Type B pancreatic cell (in vitro differentiated cells): ENCODE data around the gene STK32B. TPM values are rescaled to one million over a fixed set of nuclear protein-coding genes. Genes with fewer than 3 reads are reported as not detected.

Source experiments
- DNase-seq: peaks from one replicate; pipeline ENCODE4 v3.0.0; 2021; ENCODE audit warnings: mixed read lengths; ENCODE audit not compliant: unreplicated experiment; ENCODE audit errors: extremely low spot score
- H3K27ac Mint-ChIP-seq: 2 replicates; pipeline ENCODE4 v1.8.0; 2021; ENCODE audit warnings: mild to moderate bottlenecking, mixed read lengths
- H3K27me3 Mint-ChIP-seq: 2 replicates; pipeline ENCODE4 v1.8.0; 2021; ENCODE audit warnings: mixed read lengths
- H3K36me3 Mint-ChIP-seq: 2 replicates; pipeline ENCODE4 v1.8.0; 2021; ENCODE audit warnings: mixed read lengths
- H3K4me1 Mint-ChIP-seq: one replicate; pipeline ENCODE4 v1.8.0; 2021; ENCODE audit warnings: mixed read lengths; ENCODE audit not compliant: unreplicated experiment
- H3K4me3 Mint-ChIP-seq: 2 replicates; pipeline ENCODE4 v1.8.0; 2021; ENCODE audit warnings: mild to moderate bottlenecking, mixed read lengths
- H3K9me3 Mint-ChIP-seq: 2 replicates; pipeline ENCODE4 v1.8.0; 2021; ENCODE audit warnings: mixed read lengths
- total RNA-seq: library from RNA; stranded (reverse); gene quantifications from 2 replicates; pipeline ENCODE4 v1.2.1, GENCODE V29; 2021; ENCODE audit warnings: low replicate concordance
- TF ChIP-seq, protein P1 (sequence below): fragments of 200-600 bp; sonication (generic); conservative IDR thresholded peaks from 2 replicates; pipeline ENCODE4 v1.5.0; 2021; ENCODE audit warnings: antibody characterized with exemption, mild to moderate bottlenecking

STK32B gene
- total RNA-seq, 1 donor from 2014 or later = 3.0 TPM

DNA sequence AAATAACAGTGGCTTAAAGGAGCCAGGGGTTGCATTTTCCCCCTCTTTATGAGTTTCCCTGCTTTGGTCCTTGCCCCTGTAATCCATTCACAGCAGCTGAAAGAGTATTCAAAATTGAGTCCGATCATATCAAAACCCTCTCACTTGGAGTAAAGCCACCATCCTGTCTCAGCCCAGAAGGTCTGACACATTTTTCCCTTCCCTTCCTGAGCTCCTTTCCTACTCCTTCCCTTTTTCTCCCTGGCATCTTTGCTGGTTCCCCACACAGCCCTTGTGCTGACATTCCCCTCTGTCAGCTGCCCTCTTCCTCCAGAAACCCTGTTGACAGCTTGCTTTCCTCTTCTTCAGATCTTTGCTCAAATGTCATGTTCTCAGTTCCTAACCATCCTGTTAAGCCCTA is 361.5 kb downstream of the STK32B start:
- Mint-ChIP-seq H3K27me3 (peaks cover 17% of the 10 kb centered on the region), H3K9me3 (peaks cover 11% of the 10 kb centered on the region), H3K36me3 (no peaks in the 10 kb centered on the region), H3K27ac (no peak overlapping the region), H3K4me3 (no peak overlapping the region), H3K4me1 (no peaks in the 10 kb centered on the region)
- TF ChIP-seq, protein P1, sequence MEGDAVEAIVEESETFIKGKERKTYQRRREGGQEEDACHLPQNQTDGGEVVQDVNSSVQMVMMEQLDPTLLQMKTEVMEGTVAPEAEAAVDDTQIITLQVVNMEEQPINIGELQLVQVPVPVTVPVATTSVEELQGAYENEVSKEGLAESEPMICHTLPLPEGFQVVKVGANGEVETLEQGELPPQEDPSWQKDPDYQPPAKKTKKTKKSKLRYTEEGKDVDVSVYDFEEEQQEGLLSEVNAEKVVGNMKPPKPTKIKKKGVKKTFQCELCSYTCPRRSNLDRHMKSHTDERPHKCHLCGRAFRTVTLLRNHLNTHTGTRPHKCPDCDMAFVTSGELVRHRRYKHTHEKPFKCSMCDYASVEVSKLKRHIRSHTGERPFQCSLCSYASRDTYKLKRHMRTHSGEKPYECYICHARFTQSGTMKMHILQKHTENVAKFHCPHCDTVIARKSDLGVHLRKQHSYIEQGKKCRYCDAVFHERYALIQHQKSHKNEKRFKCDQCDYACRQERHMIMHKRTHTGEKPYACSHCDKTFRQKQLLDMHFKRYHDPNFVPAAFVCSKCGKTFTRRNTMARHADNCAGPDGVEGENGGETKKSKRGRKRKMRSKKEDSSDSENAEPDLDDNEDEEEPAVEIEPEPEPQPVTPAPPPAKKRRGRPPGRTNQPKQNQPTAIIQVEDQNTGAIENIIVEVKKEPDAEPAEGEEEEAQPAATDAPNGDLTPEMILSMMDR = no peak
- peak; percentile 2 for DNase-seq

DNA sequence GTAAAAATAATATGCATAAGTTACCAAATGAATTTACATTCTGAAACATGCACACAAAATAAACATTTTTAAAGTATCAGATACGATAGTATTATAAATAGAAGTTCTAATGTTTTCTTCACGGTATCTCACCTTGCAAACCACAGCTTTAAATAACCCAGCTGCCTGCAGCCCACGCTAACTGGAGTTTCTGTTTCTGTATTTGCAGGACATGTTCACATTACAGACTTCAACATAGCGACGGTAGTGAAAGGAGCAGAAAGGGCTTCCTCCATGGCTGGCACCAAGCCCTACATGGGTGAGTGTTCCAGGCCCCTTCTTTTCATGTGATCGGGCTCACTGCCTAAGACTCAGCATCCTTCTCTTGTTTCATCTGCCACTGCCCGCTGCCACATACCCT is 365.4 kb downstream of the STK32B start:
- H3K4me3 Mint-ChIP-seq = no peak overlapping the region
- DNase-seq = no peak
- no peak overlapping the region for H3K27ac Mint-ChIP-seq
- peaks cover 28% of the 10 kb centered on the region for H3K27me3 Mint-ChIP-seq
- TF ChIP-seq, protein P1 = no peak
- H3K36me3 Mint-ChIP-seq = no peaks in the 10 kb centered on the region
- H3K4me1 Mint-ChIP-seq = no peaks in the 10 kb centered on the region
- peaks cover 11% of the 10 kb centered on the region for H3K9me3 Mint-ChIP-seq

DNA sequence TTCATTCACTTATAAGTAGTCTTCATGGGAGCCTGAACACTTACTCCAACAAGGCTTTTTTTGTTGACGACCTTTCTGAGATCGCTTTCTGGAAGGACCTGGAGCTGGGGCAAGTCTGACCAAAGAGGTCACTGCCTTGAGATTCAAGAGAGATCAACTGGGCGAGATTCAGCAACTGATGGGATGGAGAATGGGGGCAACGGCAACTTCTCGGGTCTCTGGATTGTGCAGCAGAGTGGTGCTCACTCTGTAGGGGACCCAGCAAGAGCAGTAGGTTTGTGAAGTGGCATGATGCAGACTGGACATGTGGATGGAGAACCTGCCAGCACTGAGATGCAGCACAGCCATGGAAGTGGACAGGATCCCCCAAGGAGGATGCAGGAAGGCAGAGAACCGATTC is 369.0 kb downstream of the STK32B start:
- TF ChIP-seq, protein P1 = no peak
- H3K4me3 Mint-ChIP-seq = no peak overlapping the region
- H3K9me3 Mint-ChIP-seq = peaks cover 11% of the 10 kb centered on the region
- H3K4me1 Mint-ChIP-seq = no peaks in the 10 kb centered on the region
- H3K27me3 Mint-ChIP-seq = peaks cover 31% of the 10 kb centered on the region
- no peak overlapping the region for H3K27ac Mint-ChIP-seq
- no peaks in the 10 kb centered on the region for H3K36me3 Mint-ChIP-seq
- no peak for DNase-seq

DNA sequence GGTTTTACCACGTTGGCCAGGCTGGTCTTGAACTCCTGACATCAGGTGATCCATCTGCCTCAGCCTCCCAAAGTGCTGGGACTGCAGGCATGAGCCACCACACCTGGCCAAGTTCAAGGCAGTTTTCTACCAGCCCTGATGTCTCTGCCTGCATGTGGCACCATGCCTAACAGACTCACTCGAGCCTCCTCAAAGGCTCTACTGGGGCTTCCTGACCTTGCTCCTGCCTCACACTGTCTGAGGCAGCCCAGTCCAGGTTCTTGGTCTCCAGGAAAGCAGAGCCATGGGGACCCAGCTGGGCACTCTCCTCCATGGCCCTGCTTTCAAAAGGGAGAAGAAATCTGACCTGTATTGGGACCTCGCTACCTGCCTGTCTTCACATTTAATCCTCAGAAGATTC is 370.1 kb downstream of the STK32B start:
- Mint-ChIP-seq H3K27ac (no peak overlapping the region), H3K9me3 (peaks cover 7% of the 10 kb centered on the region), H3K27me3 (peaks cover 23% of the 10 kb centered on the region), H3K4me3 (no peak overlapping the region), H3K4me1 (no peaks in the 10 kb centered on the region), H3K36me3 (no peaks in the 10 kb centered on the region)
- no peak for DNase-seq
- TF ChIP-seq, protein P1 = no peak

DNA sequence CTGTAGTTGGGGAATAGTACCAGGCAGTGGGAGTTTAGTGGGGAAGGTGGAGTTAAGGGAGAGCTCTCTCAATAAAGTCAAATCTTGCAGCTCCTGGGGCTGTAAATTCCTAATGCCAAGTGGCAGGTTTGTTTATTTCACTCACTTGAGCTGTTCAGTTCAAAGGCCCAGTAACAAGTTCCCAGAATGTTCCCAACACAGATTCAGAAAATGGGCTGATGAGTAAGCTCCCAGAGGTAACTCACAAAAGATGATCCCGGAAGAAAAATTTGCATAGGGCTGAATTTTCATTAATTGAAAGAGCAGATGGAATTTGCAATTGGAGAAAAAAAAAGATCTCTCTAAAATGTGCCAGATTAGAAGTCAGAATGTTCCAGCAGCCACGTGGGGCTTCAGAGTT is 370.9 kb downstream of the STK32B start:
- no peak overlapping the region for H3K4me3 Mint-ChIP-seq
- no peak overlapping the region for H3K27ac Mint-ChIP-seq
- H3K4me1 Mint-ChIP-seq = no peaks in the 10 kb centered on the region
- DNase-seq = no peak
- H3K36me3 Mint-ChIP-seq = no peaks in the 10 kb centered on the region
- peaks cover 3% of the 10 kb centered on the region for H3K9me3 Mint-ChIP-seq
- H3K27me3 Mint-ChIP-seq = peaks cover 23% of the 10 kb centered on the region
- TF ChIP-seq, protein P1 = no peak

DNA sequence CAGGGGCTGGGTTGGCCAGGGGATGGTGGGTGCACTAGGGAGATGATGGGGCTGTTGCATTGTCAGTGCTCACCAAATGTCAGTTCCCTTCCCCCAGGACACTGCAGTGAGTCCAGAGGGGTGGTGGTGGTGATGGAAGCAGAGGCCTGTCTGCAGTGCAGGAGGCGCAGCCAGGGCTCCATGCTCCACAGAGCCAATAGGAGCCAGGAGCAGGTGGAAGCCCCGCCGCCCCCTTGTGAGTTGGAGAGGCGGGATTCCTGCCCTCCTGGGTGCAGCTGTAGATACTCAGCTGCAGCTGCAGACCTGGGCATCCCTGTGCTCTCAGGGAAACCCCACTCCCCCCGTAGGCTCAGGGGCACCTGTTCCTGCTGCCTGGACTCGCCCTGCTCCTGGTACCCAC is 372.4 kb downstream of the STK32B start:
- Mint-ChIP-seq H3K36me3 (no peaks in the 10 kb centered on the region), H3K4me3 (no peak overlapping the region), H3K9me3 (no peaks in the 10 kb centered on the region), H3K4me1 (no peaks in the 10 kb centered on the region), H3K27me3 (peaks cover 23% of the 10 kb centered on the region), H3K27ac (no peak overlapping the region)
- DNase-seq = no peak
- TF ChIP-seq, protein P1 = no peak
